ENCODE results near the gene FBN1. TPM values are rescaled to one million over a fixed set of nuclear protein-coding genes. Genes with fewer than 3 reads are reported as not detected.

FBN1 gene
- total RNA-seq, 1 donor from 2014 or later: 54.0 TPM

- Mint-ChIP-seq H3K27ac (ENCODE audit: unreplicated experiment) (no peak overlapping the region), H3K9me3 (ENCODE audit: unreplicated experiment) (no peaks in the 10 kb centered on the region)
- TF ChIP-seq, protein P1, sequence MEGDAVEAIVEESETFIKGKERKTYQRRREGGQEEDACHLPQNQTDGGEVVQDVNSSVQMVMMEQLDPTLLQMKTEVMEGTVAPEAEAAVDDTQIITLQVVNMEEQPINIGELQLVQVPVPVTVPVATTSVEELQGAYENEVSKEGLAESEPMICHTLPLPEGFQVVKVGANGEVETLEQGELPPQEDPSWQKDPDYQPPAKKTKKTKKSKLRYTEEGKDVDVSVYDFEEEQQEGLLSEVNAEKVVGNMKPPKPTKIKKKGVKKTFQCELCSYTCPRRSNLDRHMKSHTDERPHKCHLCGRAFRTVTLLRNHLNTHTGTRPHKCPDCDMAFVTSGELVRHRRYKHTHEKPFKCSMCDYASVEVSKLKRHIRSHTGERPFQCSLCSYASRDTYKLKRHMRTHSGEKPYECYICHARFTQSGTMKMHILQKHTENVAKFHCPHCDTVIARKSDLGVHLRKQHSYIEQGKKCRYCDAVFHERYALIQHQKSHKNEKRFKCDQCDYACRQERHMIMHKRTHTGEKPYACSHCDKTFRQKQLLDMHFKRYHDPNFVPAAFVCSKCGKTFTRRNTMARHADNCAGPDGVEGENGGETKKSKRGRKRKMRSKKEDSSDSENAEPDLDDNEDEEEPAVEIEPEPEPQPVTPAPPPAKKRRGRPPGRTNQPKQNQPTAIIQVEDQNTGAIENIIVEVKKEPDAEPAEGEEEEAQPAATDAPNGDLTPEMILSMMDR (IDR thresholded peaks at IDR 0.05; ENCODE audit: unreplicated experiment): no peak
These were observed 7.7 kb upstream of the FBN1 start for GRCh38 chr15:48653216-48653615.

GRCh38 chr15:48652510-48653076, 7.1 kb upstream of the FBN1 start:
- TF ChIP-seq, protein P1 (IDR thresholded peaks at IDR 0.05; ENCODE audit: unreplicated experiment): no peak
- no peaks in the 10 kb centered on the region for H3K9me3 Mint-ChIP-seq (ENCODE audit: unreplicated experiment)
- no peak overlapping the region for H3K4me3 Mint-ChIP-seq (ENCODE audit: unreplicated experiment)
- no peaks in the 10 kb centered on the region for H3K4me1 Mint-ChIP-seq (ENCODE audit: unreplicated experiment)
- no peaks in the 10 kb centered on the region for H3K27me3 Mint-ChIP-seq (ENCODE audit: unreplicated experiment)
- DNase-seq (ENCODE audit: low spot score): no peak
- no peak overlapping the region for H3K27ac Mint-ChIP-seq (ENCODE audit: unreplicated experiment)
- H3K36me3 Mint-ChIP-seq (ENCODE audit: low read depth, unreplicated experiment): no peaks in the 10 kb centered on the region

More at GRCh38 chr15:48653216-48653615, 7.7 kb upstream of the FBN1 start:
- no peaks in the 10 kb centered on the region for H3K4me1 Mint-ChIP-seq (ENCODE audit: unreplicated experiment)
- no peaks in the 10 kb centered on the region for H3K27me3 Mint-ChIP-seq (ENCODE audit: unreplicated experiment)
- DNase-seq (ENCODE audit: low spot score): no peak
- no peak overlapping the region for H3K4me3 Mint-ChIP-seq (ENCODE audit: unreplicated experiment)
- no peaks in the 10 kb centered on the region for H3K36me3 Mint-ChIP-seq (ENCODE audit: low read depth, unreplicated experiment)

- TF ChIP-seq, protein P1 (IDR thresholded peaks at IDR 0.05; ENCODE audit: unreplicated experiment): no peak
These were observed 5.4 kb upstream of the FBN1 start for GRCh38 chr15:48650931-48651330.

GRCh38 chr15:48647962-48648361, 2.5 kb upstream of the FBN1 start:
- peak; percentile 34 for DNase-seq (ENCODE audit: low spot score)
- Mint-ChIP-seq H3K9me3 (ENCODE audit: unreplicated experiment) (no peaks in the 10 kb centered on the region), H3K4me1 (ENCODE audit: unreplicated experiment) (peaks cover 14% of the 10 kb centered on the region), H3K27me3 (ENCODE audit: unreplicated experiment) (peaks cover 8% of the 10 kb centered on the region), H3K4me3 (ENCODE audit: unreplicated experiment) (no peak overlapping the region), H3K27ac (ENCODE audit: unreplicated experiment) (no peak overlapping the region), H3K36me3 (ENCODE audit: low read depth, unreplicated experiment) (no peaks in the 10 kb centered on the region)
- TF ChIP-seq, protein P1 (IDR thresholded peaks at IDR 0.05; ENCODE audit: unreplicated experiment): no peak

More at GRCh38 chr15:48650931-48651330, 5.4 kb upstream of the FBN1 start:
- H3K9me3 Mint-ChIP-seq (ENCODE audit: unreplicated experiment): no peaks in the 10 kb centered on the region
- DNase-seq (ENCODE audit: low spot score): no peak
- H3K27ac Mint-ChIP-seq (ENCODE audit: unreplicated experiment): no peak overlapping the region
- no peaks in the 10 kb centered on the region for H3K36me3 Mint-ChIP-seq (ENCODE audit: low read depth, unreplicated experiment)
- no peaks in the 10 kb centered on the region for H3K4me1 Mint-ChIP-seq (ENCODE audit: unreplicated experiment)
- H3K4me3 Mint-ChIP-seq (ENCODE audit: unreplicated experiment): no peak overlapping the region
- no peaks in the 10 kb centered on the region for H3K27me3 Mint-ChIP-seq (ENCODE audit: unreplicated experiment)

- H3K27ac Mint-ChIP-seq (ENCODE audit: unreplicated experiment): peak overlapping the region; percentile 31
- TF ChIP-seq, protein P1 (IDR thresholded peaks at IDR 0.05; ENCODE audit: unreplicated experiment): no peak
- peak overlapping the region; percentile 87 for H3K4me3 Mint-ChIP-seq (ENCODE audit: unreplicated experiment)
- H3K27me3 Mint-ChIP-seq (ENCODE audit: unreplicated experiment): peaks cover 8% of the 10 kb centered on the region
- peaks cover 14% of the 10 kb centered on the region for H3K4me1 Mint-ChIP-seq (ENCODE audit: unreplicated experiment)
- no peaks in the 10 kb centered on the region for H3K9me3 Mint-ChIP-seq (ENCODE audit: unreplicated experiment)
- H3K36me3 Mint-ChIP-seq (ENCODE audit: low read depth, unreplicated experiment): no peaks in the 10 kb centered on the region
- DNase-seq (ENCODE audit: low spot score): no peak
These were observed 822 bp upstream of the FBN1 start for GRCh38 chr15:48646331-48646730.
